Stimulated activated CD4-positive, alpha-beta T cell treated with anti-CD3 and anti-CD28 coated beads, Interleukin-4, amount 100 ng/mL, for 48 hours (primary cell): Measurements from ENCODE around the gene CDKN1B.
A peak's percentile ranks its signal among the peaks of the same experiment; 100 is the strongest.
"Not testable (repeated sequence)": the region's sequence is repeated elsewhere in the genome, so short reads cannot be mapped to it uniquely, and the experiment has no call there.

Source experiments
- DNase-seq, 2 donors: peaks; one replicate each; pipeline ENCODE4 v3.0.0-alpha.2; 2020; ENCODE audit warnings: low read depth in 2 of 2

The CDKN1B gene

DNA sequence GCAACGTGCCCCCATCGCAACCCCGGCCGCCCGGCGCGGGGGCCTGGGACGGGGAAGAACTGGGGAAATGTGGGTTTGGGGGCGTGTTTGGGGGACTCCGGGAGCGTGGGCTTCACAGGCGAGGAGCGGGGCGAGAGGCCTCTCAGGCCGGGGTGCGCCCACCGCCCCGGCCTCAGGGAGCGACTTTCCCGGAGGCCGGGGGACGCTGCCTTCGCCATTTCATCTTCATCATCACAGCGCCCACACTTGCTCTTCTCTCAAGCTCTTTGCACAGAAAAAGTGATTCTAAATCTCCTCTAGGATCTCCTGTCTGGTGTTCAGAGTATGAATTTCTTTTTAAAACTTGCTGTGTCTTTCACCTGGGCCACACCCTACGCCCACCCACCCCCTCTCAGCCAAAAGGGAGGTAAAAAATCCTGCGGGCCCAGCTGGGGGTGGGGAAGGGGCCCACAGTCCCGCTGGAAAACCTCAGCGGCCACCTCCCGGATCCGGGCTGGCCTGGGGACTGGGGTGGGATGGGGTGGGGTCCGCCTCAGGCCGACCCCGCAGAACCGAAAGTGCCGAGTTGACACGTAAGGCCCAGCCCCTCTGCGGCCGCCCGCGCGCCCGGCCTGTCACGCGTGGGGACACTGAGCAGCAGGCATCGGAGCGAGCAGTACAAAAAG lies 7.4 kb downstream of the CDKN1B start:
- peak; percentile 38 to 44 for DNase-seq

DNA sequence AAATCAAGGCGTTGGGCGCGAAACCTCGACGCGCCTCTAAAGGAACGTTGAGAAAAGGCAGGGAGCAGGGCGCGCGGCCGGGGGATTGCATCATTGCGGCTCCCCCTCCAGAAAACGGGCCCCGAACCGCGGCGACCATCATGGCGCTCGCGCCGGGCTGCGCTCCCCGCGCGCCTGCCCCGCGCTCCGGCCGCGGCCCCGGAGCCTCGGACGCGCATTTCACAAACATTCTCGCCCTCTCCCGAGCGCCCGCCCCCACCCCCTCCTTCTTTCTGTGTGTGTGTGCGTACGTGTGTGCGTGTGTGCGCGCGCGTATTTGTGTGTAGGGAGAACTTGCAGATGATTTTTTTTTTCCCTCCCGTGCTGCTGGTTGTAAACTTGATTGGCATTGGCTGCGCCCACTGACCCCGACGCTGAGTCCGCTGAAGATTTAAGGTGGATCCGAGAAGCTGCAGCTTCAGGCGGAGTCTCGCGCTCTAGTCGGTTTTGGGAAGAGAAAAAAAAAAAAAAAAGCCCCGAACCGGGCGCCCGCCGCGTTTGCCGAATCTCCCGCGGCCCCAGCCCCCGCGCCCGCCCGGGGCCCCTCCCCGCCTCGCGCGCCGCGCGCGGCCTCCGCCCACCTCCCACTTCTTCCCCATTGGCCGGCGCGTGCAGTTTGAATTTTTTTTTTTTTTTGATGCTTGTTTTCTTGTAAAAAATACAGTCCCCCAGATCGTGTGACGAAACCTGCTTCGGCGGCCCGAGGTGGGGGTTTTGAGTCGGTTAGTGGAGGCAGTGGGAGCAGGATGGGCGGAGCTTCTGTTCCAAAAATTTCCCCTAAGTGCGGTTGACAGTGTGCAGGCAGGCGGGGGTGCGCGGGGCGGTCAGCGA lies 8.2 kb downstream of the CDKN1B start:
- DNase-seq: peak; percentile 82 to 91

DNA sequence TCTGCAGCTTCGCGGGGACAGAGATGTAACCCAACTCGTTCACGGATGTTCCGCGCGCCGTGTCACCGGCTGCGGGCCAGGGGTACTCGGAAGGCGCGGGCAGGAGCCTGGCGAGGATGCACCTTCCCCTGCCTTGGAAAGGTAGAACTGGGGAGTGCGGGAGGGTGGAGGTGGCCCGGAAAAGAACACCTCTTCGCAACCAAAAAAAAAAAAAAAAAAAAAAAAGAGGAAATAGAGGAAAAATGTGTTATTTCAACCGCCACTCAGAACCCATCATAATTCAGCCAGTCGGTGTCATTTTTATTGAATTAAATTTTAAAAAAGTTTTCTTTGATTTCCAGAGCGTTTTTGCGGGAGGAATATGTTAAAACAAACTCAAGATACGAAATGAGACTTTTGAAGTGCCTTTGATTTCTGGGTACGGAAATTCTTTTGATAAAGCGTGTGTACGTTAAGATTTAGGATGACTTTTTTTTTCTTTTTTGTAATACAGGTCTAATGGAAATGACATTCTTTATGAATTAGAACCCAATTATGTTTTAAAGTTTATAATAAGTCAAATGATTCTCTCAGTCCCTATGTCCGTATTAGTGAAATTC lies 8.9 kb downstream of the CDKN1B start:
- no peak for DNase-seq

DNA sequence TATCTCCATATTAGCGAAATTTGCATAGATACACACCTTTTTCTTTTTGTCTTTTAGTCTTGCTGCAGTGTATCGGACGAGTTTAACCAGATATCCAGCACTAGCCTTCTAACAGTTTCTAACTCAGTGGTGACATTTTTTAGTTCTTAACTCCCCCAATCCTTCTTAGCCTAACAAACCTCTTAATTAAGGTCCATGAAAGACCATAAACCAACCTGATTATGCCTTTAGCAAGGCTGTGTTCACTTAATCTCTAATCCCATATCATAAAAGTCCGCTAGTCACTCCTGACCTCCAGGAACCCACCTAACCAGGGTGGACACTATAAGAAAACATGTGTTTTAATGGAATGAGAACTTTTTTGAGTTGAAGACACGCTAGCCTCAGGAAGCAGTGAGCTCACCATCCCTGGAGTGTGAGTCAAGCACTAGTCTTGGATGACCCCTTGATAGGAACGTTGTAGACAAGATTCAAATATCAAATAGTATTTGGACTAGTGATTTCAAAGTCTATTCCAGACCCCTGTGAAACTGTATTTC lies 9.5 kb downstream of the CDKN1B start:
- no peak for DNase-seq

DNA sequence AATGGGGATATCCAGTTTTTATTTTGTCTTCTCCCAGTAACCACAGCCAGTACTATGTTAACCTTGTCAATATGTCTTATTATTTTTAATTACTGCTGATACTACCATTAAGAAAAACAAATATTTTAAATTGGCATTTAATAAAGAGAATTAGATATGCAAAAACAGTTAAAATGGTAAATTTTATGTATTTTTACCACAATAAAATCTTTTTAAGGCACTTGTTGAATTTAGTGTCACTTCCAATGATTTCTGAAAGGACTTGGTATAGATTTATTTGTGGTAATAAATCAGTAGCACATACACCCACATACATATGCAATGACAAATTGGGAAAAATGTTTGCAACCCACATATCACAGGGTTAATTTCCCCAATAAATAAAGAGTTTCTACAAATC lies 14.0 kb downstream of the CDKN1B start:
- no peak for DNase-seq

DNA sequence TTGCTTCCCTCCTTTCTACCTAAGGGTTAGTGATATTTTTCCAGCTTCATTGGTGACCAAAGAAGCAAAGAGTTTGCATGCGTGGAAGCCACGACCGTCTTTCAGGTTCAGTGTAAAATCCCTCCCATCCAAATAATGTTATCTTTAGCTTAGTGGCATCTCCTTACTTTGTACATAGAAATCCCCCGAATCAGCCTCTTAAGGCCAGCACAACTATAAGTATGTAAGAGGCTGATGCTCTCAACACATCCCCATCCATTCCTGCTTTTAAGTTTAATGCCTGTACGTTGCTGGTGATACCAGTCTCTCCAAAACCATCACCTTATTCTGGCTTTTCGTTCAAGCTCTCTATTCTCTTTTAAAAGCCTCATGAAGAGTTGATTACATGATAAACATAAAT lies 14.6 kb downstream of the CDKN1B start:
- no peak for DNase-seq

DNA sequence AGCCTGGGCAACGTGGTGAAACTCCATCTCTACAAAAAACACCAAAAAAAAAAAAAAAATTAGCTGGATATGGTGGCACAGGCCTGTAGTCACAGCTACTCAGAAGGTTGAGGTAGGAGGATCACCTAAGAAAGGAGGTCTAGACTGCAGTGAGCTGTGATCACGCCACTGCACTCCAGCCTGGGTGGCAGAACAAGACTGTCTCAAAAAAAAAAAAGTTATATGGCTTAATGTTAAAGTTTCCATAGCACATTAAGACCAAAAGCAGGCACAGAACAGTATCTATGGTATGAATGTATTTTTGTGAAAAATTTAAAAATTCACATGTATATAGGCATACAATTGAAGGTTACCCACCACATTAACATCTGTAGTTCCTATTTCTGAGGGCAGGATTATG lies 15.9 kb downstream of the CDKN1B start:
- no peak for DNase-seq

DNA sequence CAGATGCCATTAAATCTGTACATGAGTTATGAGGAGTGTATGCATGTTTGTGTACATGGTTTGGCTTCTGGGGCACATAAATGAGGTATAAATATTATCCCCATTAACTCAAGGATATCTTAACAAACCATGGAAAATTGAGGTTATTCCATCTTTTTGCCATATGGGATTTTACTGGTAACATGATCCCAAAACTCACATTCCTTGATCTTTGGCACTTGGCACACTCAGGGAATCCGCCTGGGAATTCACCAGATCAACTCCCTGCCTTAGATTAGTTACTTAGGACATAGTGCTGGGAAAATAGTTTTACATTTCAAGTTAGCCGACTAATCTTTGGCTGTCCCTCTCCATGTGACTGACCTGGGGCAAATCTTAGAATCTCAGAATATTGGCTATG lies 16.9 kb downstream of the CDKN1B start:
- no peak for DNase-seq

DNA sequence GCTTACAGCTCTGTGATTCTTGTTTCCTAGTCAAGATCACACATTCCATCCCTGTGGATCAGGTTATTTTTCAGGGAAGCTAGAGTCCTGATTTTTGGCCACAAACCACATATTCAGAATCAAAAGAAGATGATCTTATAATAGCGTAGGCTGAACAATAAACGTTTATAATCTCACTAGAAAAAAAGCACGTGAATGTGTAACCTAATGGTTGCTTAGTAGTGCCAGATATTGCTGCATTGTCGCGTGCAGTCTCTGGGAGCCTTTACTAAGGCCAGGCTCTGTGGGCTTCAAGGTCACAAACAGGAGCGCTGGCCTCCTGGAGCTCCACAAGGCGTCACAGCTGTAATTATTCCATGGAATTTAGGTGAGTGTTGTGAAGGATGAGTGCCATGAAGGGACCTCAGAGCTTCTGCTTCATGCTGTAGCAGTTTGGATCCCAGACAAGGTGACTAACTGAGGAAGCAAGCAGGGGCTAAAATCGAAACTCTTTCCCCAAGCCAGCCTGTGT lies 17.4 kb downstream of the CDKN1B start:
- DNase-seq: no peak

DNA sequence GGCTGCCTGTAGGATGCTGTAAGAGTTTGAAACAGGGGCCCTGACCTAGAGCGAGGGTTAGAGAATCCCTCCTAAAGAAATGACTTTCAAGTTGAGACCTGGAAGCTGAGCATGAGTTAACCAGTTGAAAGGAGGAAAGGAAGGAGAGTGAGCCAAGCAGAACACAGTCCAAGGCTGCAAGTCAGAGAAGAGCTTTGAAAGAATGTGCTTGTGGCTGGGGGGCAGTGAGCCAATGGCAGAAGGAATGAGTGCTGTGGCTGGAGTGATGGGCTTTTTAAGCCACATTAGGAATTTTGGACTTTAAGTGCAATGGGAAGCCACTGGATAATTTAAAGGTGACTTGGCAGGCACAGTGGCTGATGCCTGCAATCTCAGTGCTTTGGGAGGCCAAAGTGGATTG lies 18.1 kb downstream of the CDKN1B start:
- no peak for DNase-seq

DNA sequence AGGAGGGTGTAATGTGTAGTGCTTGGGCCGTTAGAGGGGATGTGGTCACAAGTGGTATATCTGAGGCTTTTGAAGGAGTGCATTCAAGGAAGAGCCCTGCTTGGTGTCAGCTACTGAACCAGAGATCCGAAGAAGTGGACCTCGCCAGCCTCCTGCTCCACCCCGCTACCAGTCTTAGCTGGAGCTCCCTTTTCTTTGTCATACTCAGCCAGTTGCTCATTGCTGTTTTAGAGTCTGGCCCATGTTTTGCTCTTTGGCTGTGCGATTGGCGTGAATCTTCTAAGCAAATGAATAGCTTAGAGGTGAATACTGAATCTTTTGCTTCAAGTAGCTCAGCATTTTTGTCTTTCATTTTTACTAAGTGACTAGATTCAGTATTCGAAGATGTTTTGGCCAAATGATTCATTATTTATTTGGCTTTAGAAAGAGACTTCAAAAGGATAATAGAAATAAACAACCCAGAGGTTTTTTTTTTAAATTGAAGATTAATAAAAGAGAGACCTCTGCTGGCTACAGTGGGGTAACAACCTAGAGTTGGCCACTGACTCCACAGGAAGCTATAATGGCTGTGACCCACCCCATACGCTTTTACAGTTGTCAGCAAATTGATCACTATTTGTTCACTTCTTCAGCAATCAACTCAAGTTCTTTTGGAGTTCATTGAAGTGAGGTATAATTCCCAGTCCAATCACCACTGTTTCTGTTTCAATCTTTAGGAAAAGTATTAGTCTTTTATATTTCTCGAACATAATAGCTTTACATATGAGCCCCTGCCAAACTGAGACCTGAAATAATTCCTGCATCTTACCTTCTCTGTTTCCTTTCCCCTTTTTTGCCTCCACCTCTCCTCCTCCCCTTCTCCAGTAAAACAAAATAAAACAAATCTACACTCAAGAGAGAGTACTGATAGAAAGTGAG lies 19.9 kb downstream of the CDKN1B start:
- DNase-seq: no peak

DNA sequence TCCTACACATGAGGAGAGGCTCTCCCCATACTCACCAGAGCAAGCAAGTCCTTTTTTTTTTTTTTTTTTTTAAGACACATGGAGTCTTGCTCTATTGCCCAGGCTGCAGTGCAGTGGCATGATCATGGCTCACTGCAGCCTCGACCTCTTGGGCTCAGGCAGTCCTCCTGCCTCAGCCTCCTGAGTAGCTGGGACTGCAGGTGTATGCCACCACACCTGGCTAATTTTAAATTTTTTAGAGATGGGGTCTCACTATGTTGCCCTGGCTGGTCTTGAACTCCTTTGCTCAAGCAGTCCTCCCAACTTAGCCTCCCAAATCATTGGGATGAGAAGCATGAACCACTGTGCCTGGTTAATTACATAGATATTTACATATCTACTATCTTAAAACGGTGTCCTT lies 21.0 kb downstream of the CDKN1B start:
- not testable (repeated sequence) for DNase-seq

DNA sequence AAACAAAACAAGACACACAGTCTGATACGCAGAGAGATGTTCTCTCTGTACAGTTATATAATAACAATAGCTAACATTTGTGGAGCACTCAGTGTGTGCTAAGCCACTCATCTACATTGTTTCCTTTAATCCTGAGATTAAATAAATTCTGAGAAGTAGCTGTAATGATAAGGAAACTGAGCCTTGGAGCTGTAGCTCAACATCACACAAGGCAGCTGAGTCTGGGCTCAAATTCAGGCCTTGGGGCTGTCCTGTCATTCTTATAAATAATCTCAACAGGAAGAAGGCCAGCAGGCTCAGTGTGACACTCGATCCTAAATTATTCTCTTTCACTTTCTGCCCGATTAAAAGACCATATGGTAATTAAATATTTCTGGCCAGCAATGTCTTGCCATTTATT lies 24.5 kb downstream of the CDKN1B start:
- DNase-seq: no peak

DNA sequence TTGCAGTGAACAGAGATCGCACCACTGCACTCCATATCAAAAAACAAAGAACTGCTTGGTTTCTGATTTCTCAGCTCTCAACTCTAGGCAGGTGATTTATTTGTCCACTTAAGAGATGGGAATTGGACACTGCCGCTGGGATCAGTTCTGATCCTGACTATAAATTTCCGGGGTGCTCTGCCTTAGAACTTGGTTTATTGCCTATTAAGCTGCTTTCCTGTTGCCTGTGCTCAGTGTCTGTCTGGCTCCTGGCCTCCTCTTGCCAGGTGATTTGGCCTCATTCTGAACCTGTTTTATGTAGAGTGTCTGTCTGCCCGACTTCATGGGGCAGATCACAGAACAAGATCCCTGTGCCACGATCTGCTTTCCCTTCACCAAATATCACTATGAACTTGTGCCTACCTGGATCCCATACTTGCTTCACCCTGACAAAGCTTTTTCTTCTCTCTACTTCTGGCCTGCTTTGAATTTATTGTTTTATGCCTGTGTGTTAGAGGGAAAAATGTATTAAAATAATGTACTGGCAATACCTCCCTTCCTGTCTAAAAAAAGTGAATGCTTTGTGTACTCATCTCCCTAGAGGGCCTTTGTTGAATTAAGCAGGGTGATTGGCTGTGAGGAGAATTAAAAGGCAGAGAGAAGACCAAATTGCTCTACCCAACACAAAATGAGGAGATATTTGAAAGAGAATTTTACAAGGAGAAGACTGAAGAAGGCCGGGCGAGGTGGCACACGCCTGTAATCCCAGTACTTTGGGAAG lies 27.6 kb downstream of the CDKN1B start:
- no peak for DNase-seq

DNA sequence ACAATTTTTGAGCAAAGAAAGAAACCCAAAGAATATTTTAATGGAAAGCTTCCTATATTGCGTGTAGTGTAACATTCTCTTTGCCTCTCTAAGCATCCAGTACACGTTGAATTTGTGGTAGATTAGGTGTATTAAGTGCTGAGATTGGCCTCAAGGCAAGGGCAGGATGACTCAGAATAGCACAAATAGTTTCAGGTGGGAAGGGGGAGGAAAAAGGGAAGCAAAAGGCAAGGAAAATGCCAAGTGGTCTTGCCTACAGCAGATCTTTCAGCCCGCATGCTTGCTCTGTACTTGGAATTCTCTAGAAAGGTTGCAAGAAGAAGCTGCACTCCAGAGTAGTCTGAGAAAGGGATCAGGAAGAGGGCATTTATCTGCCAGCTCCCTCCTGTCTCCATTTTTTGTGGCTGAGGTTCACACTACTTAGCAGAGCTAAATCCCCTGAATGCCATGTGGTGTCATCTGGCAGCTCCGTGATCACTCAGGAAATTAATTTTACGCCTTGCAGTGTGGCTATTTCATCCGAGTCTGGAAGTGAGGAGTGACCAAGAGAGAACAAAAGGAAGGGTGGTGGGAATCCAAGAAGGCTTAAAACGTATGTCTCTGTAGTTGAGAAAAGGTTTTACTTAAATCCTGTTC lies 28.5 kb downstream of the CDKN1B start:
- no peak for DNase-seq

DNA sequence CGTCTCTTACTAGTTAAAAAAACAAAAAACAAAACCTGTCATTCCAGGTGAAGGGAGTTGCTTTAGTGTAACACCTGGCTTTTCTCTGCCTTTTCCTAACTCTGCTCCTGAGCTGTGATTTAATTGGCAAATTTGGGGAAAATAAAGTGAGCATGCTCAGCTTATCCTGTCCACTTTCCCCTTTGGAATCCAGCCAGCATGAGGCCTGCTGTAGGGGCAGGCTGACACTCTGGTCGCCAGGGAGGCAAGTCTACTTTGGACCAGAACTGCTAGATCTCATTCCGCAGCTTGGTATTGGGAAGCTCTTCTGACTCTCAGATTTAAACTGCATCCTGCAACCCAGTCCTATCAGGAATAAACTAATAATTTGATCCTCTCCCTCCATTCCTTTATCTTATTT lies 30.1 kb downstream of the CDKN1B start:
- no peak for DNase-seq

DNA sequence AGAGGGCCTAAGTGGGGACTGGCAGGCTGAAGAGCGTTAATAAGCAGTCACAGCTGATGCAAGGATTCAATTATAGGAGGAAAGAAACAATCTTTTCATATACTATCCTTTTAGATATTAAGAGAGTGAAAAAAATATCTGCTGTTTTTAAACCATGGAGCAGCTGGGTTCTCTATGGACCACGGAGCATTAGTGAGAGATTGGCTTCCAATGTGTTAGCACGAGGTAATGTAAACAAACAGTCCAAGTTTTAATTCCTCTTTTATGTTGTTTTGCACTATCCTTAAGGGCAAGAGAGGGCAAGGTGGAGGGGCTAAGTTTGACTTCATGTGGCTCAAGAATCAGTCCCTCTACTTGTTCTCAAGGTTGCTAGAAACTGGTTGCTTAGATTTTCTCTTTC lies 30.9 kb downstream of the CDKN1B start:
- DNase-seq: no peak

DNA sequence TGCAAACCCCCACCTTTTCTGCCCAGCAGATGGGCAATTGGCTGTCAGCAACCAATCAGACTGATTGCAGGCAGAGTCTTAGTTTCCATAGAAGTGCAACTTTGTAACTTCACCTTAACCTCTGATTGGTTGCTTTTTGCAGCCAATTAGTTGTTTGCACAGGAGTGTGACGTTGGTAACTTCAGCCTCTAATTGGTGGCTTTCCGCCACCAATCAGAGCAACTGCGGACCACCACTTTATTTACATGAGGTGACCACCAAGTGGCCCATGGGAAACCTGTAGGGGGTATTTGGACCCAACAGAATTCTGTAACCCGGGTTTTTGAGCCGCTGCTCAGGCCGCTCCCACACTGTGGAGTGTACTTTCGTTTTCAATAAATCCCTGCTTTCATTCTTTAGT lies 32.3 kb downstream of the CDKN1B start:
- no peak for DNase-seq

DNA sequence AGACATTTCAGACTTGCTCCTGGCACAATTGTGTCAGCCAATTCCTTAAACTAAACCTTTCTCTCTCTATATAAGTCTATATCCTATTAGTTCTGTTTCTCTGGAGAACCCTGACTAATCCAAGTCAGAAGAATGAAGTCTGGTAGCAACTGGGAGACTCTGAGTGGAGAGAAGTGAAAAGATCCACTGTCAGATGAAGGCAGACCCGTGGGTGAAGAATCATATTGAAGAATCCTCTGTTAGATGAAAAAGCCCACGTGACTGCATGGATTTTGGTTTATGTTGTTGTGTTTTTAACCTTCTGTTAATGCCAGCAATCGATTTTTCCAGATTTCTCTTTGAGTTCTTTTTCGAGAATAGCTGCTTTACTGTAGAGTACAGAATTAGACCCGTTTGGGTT lies 38.8 kb downstream of the CDKN1B start:
- DNase-seq: no peak

DNA sequence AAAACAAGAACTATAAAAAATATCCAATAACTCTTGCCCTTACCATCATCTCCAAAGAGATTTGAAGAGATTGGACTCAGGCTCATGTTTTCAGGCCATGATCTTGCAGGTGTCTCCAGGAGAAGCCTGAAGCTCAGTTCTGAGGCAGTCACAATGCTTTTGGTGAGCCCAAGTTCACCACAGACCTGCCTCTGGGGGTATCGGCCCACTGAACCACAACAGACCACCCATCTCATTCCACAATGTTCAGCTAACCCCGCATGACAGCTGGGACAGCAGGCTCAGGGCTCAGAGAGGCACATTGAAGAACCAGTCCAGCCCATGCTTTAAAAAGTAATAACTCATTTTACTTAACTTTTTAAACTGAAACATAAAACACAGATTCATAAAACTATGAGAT lies 40.0 kb downstream of the CDKN1B start:
- no peak for DNase-seq
